HG02885 (cell line): ENCODE results near the gene CYP19A1.
"Not testable (repeated sequence)": the region's sequence is repeated elsewhere in the genome, so short reads cannot be mapped to it uniquely, and the experiment has no call there.

ENCODE experiments used
- ATAC-seq: cut with Tn5 transposase; IDR thresholded peaks from one replicate; pipeline ENCODE4 v1.9.1; 2021; ENCODE audit warnings: mild to moderate bottlenecking; ENCODE audit not compliant: unreplicated experiment, poor library complexity

CYP19A1 gene

GRCh38 chr15:51190424-51191068 lies 147.8 kb downstream of the CYP19A1 start:
- no peak for ATAC-seq

- no peak for ATAC-seq
Measured at GRCh38 chr15:51189669-51190385, 148.6 kb downstream of the CYP19A1 start.

- not testable (repeated sequence) for ATAC-seq
Measured at GRCh38 chr15:51188791-51189190, 149.6 kb downstream of the CYP19A1 start.

- ATAC-seq, result no peak
Measured at GRCh38 chr15:51186891-51187290, 151.5 kb downstream of the CYP19A1 start.

GRCh38 chr15:51186181-51186705 lies 152.2 kb downstream of the CYP19A1 start:
- ATAC-seq, result no peak

GRCh38 chr15:51185213-51186159 lies 152.9 kb downstream of the CYP19A1 start:
- no peak for ATAC-seq

- ATAC-seq, result no peak
Measured at GRCh38 chr15:51184627-51185026, 153.8 kb downstream of the CYP19A1 start.

- no peak for ATAC-seq
Measured at GRCh38 chr15:51183076-51183475, 155.3 kb downstream of the CYP19A1 start.

GRCh38 chr15:51181905-51182304 lies 156.5 kb downstream of the CYP19A1 start:
- no peak for ATAC-seq

- ATAC-seq, result no peak
Measured at GRCh38 chr15:51181221-51181620, 157.2 kb downstream of the CYP19A1 start.

GRCh38 chr15:51180534-51180933 lies 157.9 kb downstream of the CYP19A1 start:
- no peak for ATAC-seq

GRCh38 chr15:51180011-51180410 lies 158.4 kb downstream of the CYP19A1 start:
- ATAC-seq, result no peak

- no peak for ATAC-seq
Measured at GRCh38 chr15:51172193-51172592, 166.2 kb downstream of the CYP19A1 start.

- ATAC-seq, result no peak
Measured at GRCh38 chr15:51171634-51171932, 166.8 kb downstream of the CYP19A1 start.

- no peak for ATAC-seq
Measured at GRCh38 chr15:51170882-51171633, 167.3 kb downstream of the CYP19A1 start.

- no peak for ATAC-seq
Measured at GRCh38 chr15:51168700-51169099, 169.7 kb downstream of the CYP19A1 start.

GRCh38 chr15:51163843-51164242 lies 174.6 kb downstream of the CYP19A1 start:
- ATAC-seq, result no peak

- ATAC-seq, result peak; percentile 77
Measured at GRCh38 chr15:51162865-51163762, 175.3 kb downstream of the CYP19A1 start.
